HepG2 (cell line): ENCODE measurements around the gene CST3. TPM values are rescaled to one million over a fixed set of nuclear protein-coding genes. Genes with fewer than 3 reads are reported as not detected.
A peak's percentile ranks its signal among the peaks of the same experiment; 100 is the strongest.

ENCODE experiments used
- ATAC-seq: fragments of 200-7000 bp; cut with Tn5 transposase; 3 replicates; pipeline ENCODE4 v1.9.1; 2020; ENCODE audit warnings: mild to moderate bottlenecking, moderate library complexity
- BruUV-seq: library from RNA; stranded (reverse); fragments of 400-500 nt; replicated peaks from 2 replicates; lab custom pipeline; 2021; lab: Mats Ljungman, UMichigan
- CTCF ChIA-PET: fragments of 300-600 bp; formaldehyde crosslinking; extraction: SDS; loops from one replicate; lab custom pipeline; 2021; ENCODE audit warnings: low total read pairs, inconsistent platforms, low intra/inter-chr PET ratio; lab: Yijun Ruan, JAX
- POLR2A ChIA-PET: fragments of 350-600 bp; sonication (Branson Sonifier 250); formaldehyde crosslinking; loops from one replicate; lab custom pipeline; 2020; ENCODE audit warnings: antibody characterized with exemption, inconsistent platforms; lab: Yijun Ruan, JAX
- DNase-seq: peaks from one replicate; pipeline ENCODE4 v3.0.0-alpha.2; 2015; ENCODE audit warnings: low spot score
- FAIRE-seq: peaks from 3 replicates; lab custom pipeline; 2011; peaks lifted over from hg19 to GRCh38; lab: Jason Lieb, UNC
- H2AFZ ChIP-seq: one replicate; pipeline ENCODE4 v1.6.1; 2011; ENCODE audit warnings: low read length, inconsistent platforms
- H3K27ac ChIP-seq: fragments of 300-600 bp; 3 replicates; pipeline ENCODE4 v1.8.0; 2011; ENCODE audit warnings: mixed run types, mild to moderate bottlenecking, mixed read lengths, low read length, inconsistent platforms; ENCODE audit not compliant: insufficient read depth; ENCODE audit errors: extremely low read length
- H3K27me3 ChIP-seq, 2 experiments: fragments of 200-600 bp in 1 of 2; 2 replicates in 1 of 2; 3 replicates in 1 of 2; pipeline versions ENCODE4 v1.6.0 to v1.8.0; 2011; ENCODE audit warnings: low read length in 2 of 2, mild to moderate bottlenecking in 2 of 2, moderate library complexity in 2 of 2, inconsistent platforms in 1 of 2; ENCODE audit not compliant: insufficient read depth in 2 of 2, control insufficient read depth in 1 of 2
- H3K36me3 ChIP-seq, 2 experiments: fragments of 200-600 bp in 1 of 2; replicated peaks in 1 of 2; 2 replicates in 1 of 2; 3 replicates in 1 of 2; pipeline versions ENCODE4 v1.5.1 to v1.8.0; 2011; ENCODE audit warnings: low read length in 2 of 2, inconsistent platforms in 1 of 2; ENCODE audit not compliant: insufficient read depth in 2 of 2, control insufficient read depth in 1 of 2
- H3K4me1 ChIP-seq: 2 replicates; pipeline ENCODE4 v1.5.1; 2012; ENCODE audit warnings: low read length, inconsistent platforms; ENCODE audit not compliant: insufficient read depth
- H3K4me2 ChIP-seq: 2 replicates; pipeline ENCODE4 v1.6.0; 2011; ENCODE audit warnings: low read depth, low read length, inconsistent platforms
- H3K4me3 ChIP-seq, 3 experiments: fragments of 200-600 bp in 1 of 3; sonication (generic), shearing (Covaris generic) in 1 of 3; replicated peaks in 1 of 3; 2 replicates each; pipeline ENCODE4 v1.5.1; 2011 to 2016; ENCODE audit warnings: low read length in 3 of 3, inconsistent platforms in 2 of 3, low read depth in 2 of 3, mild to moderate bottlenecking in 2 of 3, control low read depth in 1 of 3, mixed read lengths in 1 of 3; ENCODE audit not compliant: insufficient read depth in 1 of 3
- H3K79me2 ChIP-seq: one replicate; pipeline ENCODE4 v1.6.1; 2011; ENCODE audit warnings: low read length, inconsistent platforms; ENCODE audit not compliant: insufficient read depth
- H3K9ac ChIP-seq: 2 replicates; pipeline ENCODE4 v1.6.0; 2011; ENCODE audit warnings: mild to moderate bottlenecking, low read depth, low read length, inconsistent platforms; ENCODE audit not compliant: insufficient read depth
- H3K9me3 ChIP-seq: 2 replicates; pipeline ENCODE4 v1.5.1; 2012; ENCODE audit warnings: mild to moderate bottlenecking, low read length
- H4K20me1 ChIP-seq: 2 replicates; pipeline ENCODE4 v1.6.0; 2011; ENCODE audit warnings: inconsistent platforms, mild to moderate bottlenecking, low read length, moderate library complexity; ENCODE audit not compliant: insufficient read depth
- NCOA1 ChIP-seq: sonication (generic); formaldehyde crosslinking; IDR thresholded peaks from 2 replicates; pipeline ENCODE4 v1.9.0; 2021; ENCODE audit warnings: missing genetic modification reagents
- NFKB2 ChIP-seq: sonication (generic); formaldehyde crosslinking; IDR thresholded peaks from 2 replicates; pipeline ENCODE4 v1.4.0; 2020; ENCODE audit warnings: missing genetic modification reagents, borderline replicate concordance
- SMC3 ChIP-seq: IDR thresholded peaks from 2 replicates; pipeline ENCODE4 v1.6.1; 2011; ENCODE audit warnings: low read length, improper control_type of control experiment
- STAG1 ChIP-seq: sonication (generic); formaldehyde crosslinking; IDR thresholded peaks from 2 replicates; pipeline ENCODE4 v1.4.0; 2020; ENCODE audit warnings: missing genetic modification reagents
- TGIF2 ChIP-seq: IDR thresholded peaks from 2 replicates; pipeline ENCODE4 v1.6.1; 2016; ENCODE audit warnings: control low read depth, missing compliant biosample characterization
- WGBS: methylation state at CpG from one replicate; pipeline ENCODE4 v1.1.6; 2017; ENCODE audit warnings: low lambda C conversion rate; 5-methylcytosine and 5-hydroxymethylcytosine counted together
- in situ Hi-C: cut with HindIII; loops from 2 replicates; pipeline ENCODE4 v1.10.0; 2017; ENCODE audit warnings: low pct_unique_long_range_greater_than_20kb; ENCODE audit not compliant: extremely low pct_ligation_motif_present
- intact Hi-C: fragments of 100-400 bp; cut with micrococcal nuclease; formaldehyde crosslinking; loops from one replicate; pipeline ENCODE4 v1.10.0; 2022; ENCODE audit not compliant: unreplicated experiment
- polyA plus RNA-seq, 8 experiments: library from polyadenylated mRNA; depleted of rRNA in 3 of 8; stranded (reverse) in 7 of 8; unstranded in 1 of 8; fragments of >200 nt; fragmentation: Illumina TruSeq in 4 of 8; extraction: Trizol in 4 of 8; gene quantifications; 2 replicates each; pipeline versions ENCODE4 v1.2.1 to v1.2.3, GENCODE V29; 2011 to 2016; ENCODE audit warnings: low read depth in 4 of 8, missing spikeins in 1 of 8, mixed read lengths in 1 of 8; ENCODE audit not compliant: insufficient read depth in 1 of 8
- total RNA-seq, 5 experiments: library from RNA; depleted of rRNA; stranded (reverse); fragments of >200 nt; fragmentation: Illumina TruSeq; extraction: Trizol; gene quantifications; 2 replicates each; pipeline ENCODE4 v1.2.3, GENCODE V29; 2016; ENCODE audit warnings: low read depth in 1 of 5
- TF ChIP-seq, protein P1 (sequence below): sonication (generic); formaldehyde crosslinking; IDR thresholded peaks from 2 replicates; pipeline ENCODE4 v1.5.0; 2020; ENCODE audit warnings: mild to moderate bottlenecking, missing genetic modification reagents, moderate library complexity
- TF ChIP-seq, protein P2 (sequence below): sonication (generic); formaldehyde crosslinking; IDR thresholded peaks from 2 replicates; pipeline ENCODE4 v1.4.0; 2020; ENCODE audit warnings: missing genetic modification reagents
- TF ChIP-seq, protein P3 (sequence below): sonication (generic); formaldehyde crosslinking; IDR thresholded peaks from 2 replicates; pipeline ENCODE4 v1.4.0; 2020; ENCODE audit warnings: mild to moderate bottlenecking, missing genetic modification reagents

Gene CST3
- total and polyA plus RNA-seq, 2 of the 13 experiments (the other 11 are each of a cell fraction or from before 2014, with no cell fraction given), result 690 to 1,005 TPM

DNA sequence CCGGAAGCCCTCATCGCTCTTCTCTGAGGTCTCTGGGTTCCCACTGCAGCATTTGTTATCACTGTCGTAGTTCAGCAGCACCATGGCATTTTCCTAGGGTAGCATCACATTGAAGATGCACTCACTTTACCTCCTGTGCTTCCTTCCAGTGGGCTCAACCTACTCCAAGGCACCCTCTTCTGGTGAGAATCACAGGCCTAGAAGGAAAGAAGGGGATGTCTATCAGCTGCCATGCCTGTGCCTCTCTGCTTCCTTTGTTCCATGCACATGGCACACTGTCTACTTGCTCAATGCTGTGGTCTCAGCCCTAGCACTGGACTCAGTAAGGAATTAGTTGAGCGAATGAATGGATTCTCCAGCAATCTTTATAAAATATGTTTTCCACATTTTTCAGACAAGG, 28.4 kb upstream of the CST3 start:
- Histone ChIP-seq H3K4me2 (no peak overlapping the region), H4K20me1 (no peaks in the 10 kb centered on the region), H3K36me3 (no peaks in the 10 kb centered on the region; a peak in 1 of 5 replicates), H3K4me3 (no peak overlapping the region), H3K9ac (no peak overlapping the region), H3K27ac (no peak overlapping the region), H3K79me2 (no peaks in the 10 kb centered on the region), H2AFZ (no peak overlapping the region), H3K9me3 (no peaks in the 10 kb centered on the region), H3K4me1 (peaks cover 45% of the 10 kb centered on the region), H3K27me3 (no peaks in the 10 kb centered on the region)
- FAIRE-seq (no peak), ATAC-seq (no peak), DNase-seq (no peak)
- POLR2A ChIA-PET, result interaction anchor here (1.3 kb wide), 1 partner anchor 25 kb away, joined by 3 read pairs; no protein-coding TSS in a partner anchor
- in situ Hi-C loops (no loop called here), intact Hi-C loops (loop anchor here (5.0 kb wide), 2 partner anchors 56 to 116 kb away; no protein-coding TSS in a partner anchor)
- TF ChIP-seq SMC3, result peak; percentile 16; the same call in 1 of the 2 replicates
- peak; percentile 64 for TF ChIP-seq STAG1 (CRISPR knock-in tag)
- TF ChIP-seq NCOA1 (CRISPR knock-in tag), result no peak
- TF ChIP-seq, protein P1, sequence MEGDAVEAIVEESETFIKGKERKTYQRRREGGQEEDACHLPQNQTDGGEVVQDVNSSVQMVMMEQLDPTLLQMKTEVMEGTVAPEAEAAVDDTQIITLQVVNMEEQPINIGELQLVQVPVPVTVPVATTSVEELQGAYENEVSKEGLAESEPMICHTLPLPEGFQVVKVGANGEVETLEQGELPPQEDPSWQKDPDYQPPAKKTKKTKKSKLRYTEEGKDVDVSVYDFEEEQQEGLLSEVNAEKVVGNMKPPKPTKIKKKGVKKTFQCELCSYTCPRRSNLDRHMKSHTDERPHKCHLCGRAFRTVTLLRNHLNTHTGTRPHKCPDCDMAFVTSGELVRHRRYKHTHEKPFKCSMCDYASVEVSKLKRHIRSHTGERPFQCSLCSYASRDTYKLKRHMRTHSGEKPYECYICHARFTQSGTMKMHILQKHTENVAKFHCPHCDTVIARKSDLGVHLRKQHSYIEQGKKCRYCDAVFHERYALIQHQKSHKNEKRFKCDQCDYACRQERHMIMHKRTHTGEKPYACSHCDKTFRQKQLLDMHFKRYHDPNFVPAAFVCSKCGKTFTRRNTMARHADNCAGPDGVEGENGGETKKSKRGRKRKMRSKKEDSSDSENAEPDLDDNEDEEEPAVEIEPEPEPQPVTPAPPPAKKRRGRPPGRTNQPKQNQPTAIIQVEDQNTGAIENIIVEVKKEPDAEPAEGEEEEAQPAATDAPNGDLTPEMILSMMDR (CRISPR knock-in tag), result peak; percentile 48
- BruUV-seq, result no TSS peak
- WGBS, result 96% methylated on average over 4 of the region's 4 CpGs
- CTCF ChIA-PET, result interaction anchor here (1.7 kb wide), 1 partner anchor 24 kb away, joined by 4 read pairs; no protein-coding TSS in a partner anchor

DNA sequence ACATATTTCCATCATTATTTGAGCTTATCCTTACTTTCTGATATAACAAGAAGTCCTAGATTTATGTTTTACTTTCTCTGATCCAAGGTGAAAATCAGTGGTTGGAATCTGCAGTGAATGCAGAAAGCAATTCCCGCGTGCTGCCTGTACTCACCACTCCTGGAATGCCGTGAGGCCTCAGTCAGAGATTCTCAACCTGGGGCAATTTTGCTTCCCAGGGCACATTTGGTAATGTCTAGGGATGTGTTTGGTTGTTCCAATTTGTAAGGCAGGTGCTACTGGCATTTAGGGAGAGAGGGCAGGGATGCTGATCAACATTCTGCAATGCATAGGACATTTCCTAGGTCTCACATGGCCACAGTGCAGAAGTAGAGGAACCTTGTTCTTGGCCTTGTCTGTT, 27.2 kb upstream of the CST3 start:
- no peak for ATAC-seq
- Histone ChIP-seq H3K79me2 (peaks cover 3% of the 10 kb centered on the region), H3K4me3 (no peak overlapping the region), H3K9me3 (no peaks in the 10 kb centered on the region), H3K4me1 (peaks cover 58% of the 10 kb centered on the region), H4K20me1 (no peaks in the 10 kb centered on the region)
- no peak for DNase-seq
- no peak for FAIRE-seq
- no TSS peak for BruUV-seq
- 94% methylated on average over 3 of the region's 3 CpGs for WGBS
- POLR2A ChIA-PET, result interaction anchor here (9.9 kb wide), 1 partner anchor 29 kb away, joined by 543 read pairs; the partner anchor contains the start of gene CST3
- TF ChIP-seq TGIF2 (CRISPR knock-in tag) (no peak), NFKB2 (CRISPR knock-in tag) (no peak)
- TF ChIP-seq, protein P2, sequence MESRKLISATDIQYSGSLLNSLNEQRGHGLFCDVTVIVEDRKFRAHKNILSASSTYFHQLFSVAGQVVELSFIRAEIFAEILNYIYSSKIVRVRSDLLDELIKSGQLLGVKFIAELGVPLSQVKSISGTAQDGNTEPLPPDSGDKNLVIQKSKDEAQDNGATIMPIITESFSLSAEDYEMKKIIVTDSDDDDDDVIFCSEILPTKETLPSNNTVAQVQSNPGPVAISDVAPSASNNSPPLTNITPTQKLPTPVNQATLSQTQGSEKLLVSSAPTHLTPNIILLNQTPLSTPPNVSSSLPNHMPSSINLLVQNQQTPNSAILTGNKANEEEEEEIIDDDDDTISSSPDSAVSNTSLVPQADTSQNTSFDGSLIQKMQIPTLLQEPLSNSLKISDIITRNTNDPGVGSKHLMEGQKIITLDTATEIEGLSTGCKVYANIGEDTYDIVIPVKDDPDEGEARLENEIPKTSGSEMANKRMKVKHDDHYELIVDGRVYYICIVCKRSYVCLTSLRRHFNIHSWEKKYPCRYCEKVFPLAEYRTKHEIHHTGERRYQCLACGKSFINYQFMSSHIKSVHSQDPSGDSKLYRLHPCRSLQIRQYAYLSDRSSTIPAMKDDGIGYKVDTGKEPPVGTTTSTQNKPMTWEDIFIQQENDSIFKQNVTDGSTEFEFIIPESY (CRISPR knock-in tag), result peak; percentile 67
- TF ChIP-seq, protein P3, sequence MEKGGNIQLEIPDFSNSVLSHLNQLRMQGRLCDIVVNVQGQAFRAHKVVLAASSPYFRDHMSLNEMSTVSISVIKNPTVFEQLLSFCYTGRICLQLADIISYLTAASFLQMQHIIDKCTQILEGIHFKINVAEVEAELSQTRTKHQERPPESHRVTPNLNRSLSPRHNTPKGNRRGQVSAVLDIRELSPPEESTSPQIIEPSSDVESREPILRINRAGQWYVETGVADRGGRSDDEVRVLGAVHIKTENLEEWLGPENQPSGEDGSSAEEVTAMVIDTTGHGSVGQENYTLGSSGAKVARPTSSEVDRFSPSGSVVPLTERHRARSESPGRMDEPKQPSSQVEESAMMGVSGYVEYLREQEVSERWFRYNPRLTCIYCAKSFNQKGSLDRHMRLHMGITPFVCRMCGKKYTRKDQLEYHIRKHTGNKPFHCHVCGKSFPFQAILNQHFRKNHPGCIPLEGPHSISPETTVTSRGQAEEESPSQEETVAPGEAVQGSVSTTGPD (CRISPR knock-in tag), result no peak
- TF ChIP-seq, all 625 proteins: peak for 1
- Histone ChIP-seq H3K36me3 (no peaks in the 10 kb centered on the region; a peak in 1 of 5 replicates), H3K27me3 (no peaks in the 10 kb centered on the region), H2AFZ (no peak overlapping the region), H3K27ac (no peak overlapping the region), H3K4me2 (no peak overlapping the region), H3K9ac (no peak overlapping the region)
- intact Hi-C loops, result loop anchor here (5.0 kb wide), 3 partner anchors 38 to 117 kb away; no protein-coding TSS in a partner anchor
- in situ Hi-C loops, result no loop called here
- CTCF ChIA-PET, result interaction anchor here (1.7 kb wide), 1 partner anchor 23 kb away, joined by 4 read pairs; no protein-coding TSS in a partner anchor
